Effector memory CD4-positive, alpha-beta T cell (primary cell): ENCODE data around the gene KRTAP6-1.

Experiments
- DNase-seq, 3 donors: peaks; one replicate each; pipeline ENCODE4 v3.0.0-alpha.2; 2020
- H3K27ac ChIP-seq: 2 replicates; pipeline ENCODE4 v1.7.0; 2013; ENCODE audit warnings: mild to moderate bottlenecking, low read length, moderate library complexity; ENCODE audit not compliant: insufficient read depth, poor library complexity, severe bottlenecking
- H3K27me3 ChIP-seq: replicated peaks from 2 replicates; pipeline ENCODE4 v1.7.0; 2013; ENCODE audit warnings: mild to moderate bottlenecking, low read length; ENCODE audit not compliant: insufficient read depth, control insufficient read depth, poor library complexity, severe bottlenecking
- H3K36me3 ChIP-seq: 2 replicates; pipeline ENCODE4 v1.7.0; 2013; ENCODE audit warnings: mild to moderate bottlenecking, low read length, moderate library complexity; ENCODE audit not compliant: control insufficient read depth, insufficient read depth
- H3K4me1 ChIP-seq: 2 replicates; pipeline ENCODE4 v1.7.0; 2013; ENCODE audit warnings: low read length, mild to moderate bottlenecking; ENCODE audit not compliant: control insufficient read depth, insufficient read depth, poor library complexity, severe bottlenecking
- H3K4me3 ChIP-seq: 2 replicates; pipeline ENCODE4 v1.7.0; 2013; ENCODE audit warnings: low read length, low read depth, mild to moderate bottlenecking; ENCODE audit not compliant: insufficient read depth, poor library complexity, severe bottlenecking
- H3K9me3 ChIP-seq: 2 replicates; pipeline ENCODE4 v1.7.0; 2013; ENCODE audit warnings: mild to moderate bottlenecking, low read length, moderate library complexity; ENCODE audit not compliant: control insufficient read depth

Gene KRTAP6-1

DNA sequence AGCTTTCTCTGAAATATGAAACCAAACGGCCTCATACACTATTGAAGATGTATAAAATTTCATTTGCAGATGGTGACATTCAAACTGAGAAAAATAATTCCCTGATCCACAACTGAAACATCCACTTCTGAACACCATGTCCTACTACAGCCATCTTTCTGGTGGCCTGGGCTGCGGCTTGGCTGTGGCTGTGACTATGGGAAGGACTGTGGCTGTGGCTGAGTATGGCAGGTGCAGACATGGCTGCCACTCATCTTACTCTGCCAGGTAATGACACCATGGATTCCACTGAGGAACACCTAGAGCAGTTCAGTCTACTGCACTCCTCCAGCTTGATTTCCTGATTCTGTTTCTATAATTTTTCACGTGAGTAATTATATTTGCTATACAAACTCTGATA, 6.8 kb upstream of the KRTAP6-1 start, which contains the start of gene KRTAP20-4:
TSS of gene KRTAP20-4 (plus strand) at position 106 of the 400 bp plus-strand sequence.
- Histone ChIP-seq H3K4me3 (no peak within 1 kb of the TSS), H3K9me3 (no peaks in the 10 kb centered on the region), H3K27me3 (no peaks in the 10 kb centered on the region), H3K4me1 (no peaks in the 10 kb centered on the region), H3K36me3 (no peaks in the 10 kb centered on the region), H3K27ac (no peak within 1 kb of the TSS)
- DNase-seq: no peak

DNA sequence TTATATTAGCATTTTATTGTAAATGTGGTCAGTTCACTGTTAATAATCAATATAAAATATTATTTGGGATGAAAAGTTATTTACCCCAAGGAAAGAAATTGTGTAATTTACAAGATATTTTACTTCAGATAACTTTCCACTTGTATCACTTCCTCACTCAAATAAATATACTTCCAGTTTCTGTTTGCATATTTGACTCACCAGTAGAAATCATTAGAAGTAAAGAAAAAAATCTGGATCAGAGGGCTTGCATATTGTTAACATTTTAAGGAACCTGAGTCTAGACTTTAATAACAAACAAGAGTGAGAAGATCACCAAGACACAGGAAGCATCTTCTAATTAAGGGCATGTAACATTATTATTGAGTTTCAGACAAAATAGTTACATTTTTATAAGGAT, 6.3 kb upstream of the KRTAP6-1 start:
- no peak for DNase-seq
- no peak overlapping the region for H3K27ac ChIP-seq
- H3K4me3 ChIP-seq: no peak overlapping the region
- H3K9me3 ChIP-seq: no peaks in the 10 kb centered on the region
- H3K36me3 ChIP-seq: no peaks in the 10 kb centered on the region
- no peaks in the 10 kb centered on the region for H3K27me3 ChIP-seq
- no peaks in the 10 kb centered on the region for H3K4me1 ChIP-seq

DNA sequence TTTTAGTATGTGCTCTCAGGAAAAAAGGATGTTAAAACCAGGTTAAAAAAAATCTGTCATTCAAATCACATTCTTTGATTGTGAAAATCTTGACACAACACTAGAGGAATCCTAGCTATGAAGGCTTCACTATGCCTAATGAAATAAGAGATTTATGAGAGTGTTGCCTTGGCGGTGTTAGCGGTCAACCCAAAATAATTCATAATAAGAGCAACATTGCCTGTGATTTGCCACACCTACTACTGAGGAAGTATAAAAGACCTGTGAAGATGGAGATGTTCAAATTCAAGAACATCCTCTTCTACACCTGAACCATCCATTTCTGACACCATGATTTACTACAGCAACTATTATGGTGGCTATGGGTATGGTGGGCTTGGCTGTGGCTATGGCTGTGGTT, 2.4 kb upstream of the KRTAP6-1 start, which contains the start of gene KRTAP20-1:
TSS of gene KRTAP20-1 (plus strand) at position 301 of the 400 bp plus-strand sequence. CDS start at position 331, 30 bp downstream.
- H3K27ac ChIP-seq: no peak within 1 kb of the TSS
- no peaks in the 10 kb centered on the region for H3K4me1 ChIP-seq
- H3K9me3 ChIP-seq: no peaks in the 10 kb centered on the region
- no peak within 1 kb of the TSS for H3K4me3 ChIP-seq
- no peaks in the 10 kb centered on the region for H3K27me3 ChIP-seq
- H3K36me3 ChIP-seq: no peaks in the 10 kb centered on the region
- no peak for DNase-seq

DNA sequence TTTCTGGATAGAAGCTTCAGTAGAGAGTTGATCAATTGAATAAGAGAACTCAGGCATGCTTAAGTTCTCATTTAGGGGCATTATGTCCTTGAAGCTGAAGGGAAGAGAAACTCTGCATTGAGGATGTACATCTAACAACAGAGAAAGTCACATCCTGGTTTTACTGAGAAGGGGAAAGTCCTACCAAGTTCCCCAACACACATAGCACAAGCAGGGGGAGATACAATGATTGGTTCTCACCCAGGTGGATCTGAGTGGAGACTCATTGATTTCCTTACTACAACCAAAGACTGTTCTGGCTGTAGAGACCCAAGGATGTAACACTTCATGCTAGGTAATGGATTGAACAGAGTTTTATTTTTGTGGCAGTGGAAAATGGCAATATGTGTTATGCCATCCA, 1.5 kb upstream of the KRTAP6-1 start:
- Histone ChIP-seq H3K27me3 (no peaks in the 10 kb centered on the region), H3K9me3 (no peaks in the 10 kb centered on the region), H3K27ac (no peak overlapping the region), H3K4me3 (no peak overlapping the region), H3K4me1 (no peaks in the 10 kb centered on the region), H3K36me3 (no peaks in the 10 kb centered on the region)
- no peak for DNase-seq

DNA sequence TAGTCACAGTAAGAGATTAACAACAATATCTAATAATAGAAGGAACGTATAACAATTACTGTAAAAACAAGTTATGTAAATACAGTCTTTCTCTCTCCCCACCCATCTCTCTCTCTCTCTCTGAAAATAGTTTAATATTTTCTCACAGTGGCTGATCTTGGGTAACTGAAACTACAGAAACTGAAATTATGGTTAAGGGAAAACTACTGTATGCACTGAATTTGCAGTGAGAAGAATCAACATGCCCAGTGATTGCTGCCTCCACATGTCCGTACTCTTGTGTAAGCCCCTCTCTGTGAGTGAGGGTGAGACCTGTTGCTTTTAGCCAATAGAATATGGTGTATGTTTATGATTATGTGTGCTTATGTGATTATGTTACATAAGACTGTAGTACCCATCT, 1.6 kb downstream of the KRTAP6-1 start:
- H3K4me3 ChIP-seq: no peak overlapping the region
- H3K27me3 ChIP-seq: no peaks in the 10 kb centered on the region
- no peaks in the 10 kb centered on the region for H3K36me3 ChIP-seq
- H3K27ac ChIP-seq: no peak overlapping the region
- H3K4me1 ChIP-seq: no peaks in the 10 kb centered on the region
- no peaks in the 10 kb centered on the region for H3K9me3 ChIP-seq
- DNase-seq: no peak

DNA sequence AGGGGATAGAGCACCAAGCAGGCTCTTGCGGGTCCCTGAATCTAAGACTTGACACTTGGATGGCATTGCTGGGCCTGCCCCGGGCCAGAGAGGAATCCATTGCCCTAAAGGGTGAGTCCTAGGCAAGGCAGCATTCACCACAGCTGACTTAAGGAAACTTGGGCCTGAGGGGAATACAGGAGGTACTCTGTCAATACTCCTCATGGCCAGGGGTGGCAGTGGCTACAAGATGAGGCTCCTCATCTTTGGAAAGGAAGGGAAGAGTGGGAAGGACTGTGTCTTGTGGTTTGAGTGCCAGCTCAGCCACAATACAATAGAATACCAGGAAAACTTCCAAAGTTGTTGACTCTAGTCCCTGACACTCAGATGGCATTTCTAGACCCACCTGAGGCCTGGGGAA, 7.8 kb downstream of the KRTAP6-1 start:
- no peak overlapping the region for H3K27ac ChIP-seq
- no peak for DNase-seq

DNA sequence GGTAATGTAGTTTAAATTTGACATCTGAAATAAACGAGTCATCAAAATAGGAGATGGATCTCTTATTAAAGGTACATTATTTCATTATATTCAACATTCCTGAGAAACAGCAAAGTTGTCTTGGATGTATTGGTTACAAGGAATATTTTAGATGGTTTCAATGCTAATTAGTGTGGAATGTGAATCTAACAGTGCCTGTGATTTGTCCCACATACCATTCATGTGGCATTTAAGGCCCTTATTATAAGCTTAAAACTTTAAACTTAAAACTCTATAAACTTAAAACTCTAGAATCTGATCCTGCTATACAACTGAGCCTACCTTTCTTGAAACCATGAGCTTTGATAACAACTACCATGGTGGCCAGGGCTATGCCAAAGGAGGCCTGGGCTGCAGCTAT, 12.9 kb downstream of the KRTAP6-1 start, which contains the start of gene KRTAP22-1:
TSS of gene KRTAP22-1 (plus strand) at position 301 of the 400 bp plus-strand sequence.
- no peak within 1 kb of the TSS for H3K4me3 ChIP-seq
- no peak within 1 kb of the TSS for H3K27ac ChIP-seq
- H3K9me3 ChIP-seq: no peaks in the 10 kb centered on the region
- no peaks in the 10 kb centered on the region for H3K4me1 ChIP-seq
- H3K27me3 ChIP-seq: no peaks in the 10 kb centered on the region
- no peaks in the 10 kb centered on the region for H3K36me3 ChIP-seq
- no peak for DNase-seq

More for the DNA sequence above, 7.8 kb downstream of the KRTAP6-1 start:
- no peaks in the 10 kb centered on the region for H3K27me3 ChIP-seq
- no peaks in the 10 kb centered on the region for H3K9me3 ChIP-seq
- H3K36me3 ChIP-seq: no peaks in the 10 kb centered on the region
- H3K4me1 ChIP-seq: no peaks in the 10 kb centered on the region
- H3K4me3 ChIP-seq: no peak overlapping the region

DNA sequence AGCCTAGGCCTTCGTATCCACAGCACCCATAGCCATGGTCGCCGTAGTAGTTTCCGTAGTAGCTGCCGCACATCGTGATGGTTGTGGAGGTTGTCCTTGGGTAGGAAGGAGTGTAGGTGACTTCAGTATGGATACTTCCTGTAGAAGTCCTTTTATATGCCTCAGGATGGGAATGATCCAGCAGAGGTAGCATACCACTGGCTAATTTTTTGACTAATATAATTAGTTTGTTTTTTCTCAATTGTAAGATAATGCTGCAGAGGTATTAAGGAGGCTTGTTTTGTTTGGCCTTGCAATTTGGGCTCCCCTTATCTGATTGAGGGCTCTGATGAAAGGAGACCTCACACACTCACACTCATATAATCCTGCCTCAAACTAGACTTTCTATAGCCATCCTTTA, 14.9 kb downstream of the KRTAP6-1 start, which contains the start of gene KRTAP6-2:
TSS of gene KRTAP6-2 (minus strand) at position 101 of the 400 bp plus-strand sequence. CDS start at position 73, 28 bp downstream.
- Histone ChIP-seq H3K36me3 (no peaks in the 10 kb centered on the region), H3K4me1 (no peaks in the 10 kb centered on the region), H3K27ac (no peak within 1 kb of the TSS), H3K4me3 (no peak within 1 kb of the TSS), H3K27me3 (no peaks in the 10 kb centered on the region), H3K9me3 (no peaks in the 10 kb centered on the region)
- no peak for DNase-seq

DNA sequence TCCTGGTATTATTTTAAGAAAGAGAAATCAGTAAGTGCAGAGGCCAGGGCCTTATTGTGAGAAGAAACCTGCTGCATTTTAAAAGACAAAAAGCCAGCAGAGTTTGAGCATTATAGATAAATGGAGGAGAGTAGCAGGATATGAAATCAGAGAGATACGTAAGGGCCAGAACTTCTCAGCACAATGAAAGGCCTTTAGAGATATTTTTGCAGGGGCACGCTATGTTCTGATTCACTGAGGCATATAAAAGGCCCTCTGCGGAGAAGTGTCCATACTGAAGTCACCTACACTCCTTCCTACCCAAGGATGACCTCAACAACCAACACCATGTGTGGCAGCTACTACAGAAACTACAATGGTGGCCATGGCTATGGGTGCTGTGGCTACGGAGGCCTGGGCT, 21.6 kb downstream of the KRTAP6-1 start, which contains the start of gene KRTAP6-3:
TSS of gene KRTAP6-3 (plus strand) at position 301 of the 400 bp plus-strand sequence. CDS start at position 307, 6 bp downstream.
- Histone ChIP-seq H3K27ac (no peak within 1 kb of the TSS), H3K4me3 (no peak within 1 kb of the TSS), H3K27me3 (no peaks in the 10 kb centered on the region), H3K4me1 (no peaks in the 10 kb centered on the region), H3K9me3 (no peaks in the 10 kb centered on the region), H3K36me3 (no peaks in the 10 kb centered on the region)
- no peak for DNase-seq

DNA sequence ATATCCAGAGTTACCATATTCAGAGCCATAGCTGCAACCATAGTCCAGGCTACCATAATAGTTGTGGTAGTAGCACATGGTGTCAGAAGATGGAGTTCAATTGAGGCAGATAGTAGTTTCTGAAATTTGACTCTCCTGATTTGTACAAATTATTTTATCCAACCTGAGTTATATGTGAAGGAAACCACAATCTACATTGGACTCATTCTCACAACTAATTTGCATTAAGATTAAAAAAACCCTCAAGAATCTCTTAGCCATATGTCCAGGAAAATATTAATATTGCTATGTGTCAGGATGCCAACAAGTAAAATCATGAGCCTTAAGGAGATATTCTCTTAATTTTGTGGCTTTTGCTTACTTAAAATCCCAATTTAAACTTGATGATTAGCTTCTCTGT, 23.4 kb downstream of the KRTAP6-1 start, which contains the start of gene KRTAP22-2:
TSS of gene KRTAP22-2 (minus strand) at position 101 of the 400 bp plus-strand sequence.
- Histone ChIP-seq H3K36me3 (no peaks in the 10 kb centered on the region), H3K4me1 (no peaks in the 10 kb centered on the region), H3K27me3 (no peaks in the 10 kb centered on the region), H3K4me3 (no peak within 1 kb of the TSS), H3K9me3 (no peaks in the 10 kb centered on the region), H3K27ac (no peak within 1 kb of the TSS)
- no peak for DNase-seq
